ENCODE results near the gene ADAMTS10.
"Not testable (repeated sequence)": the region's sequence is repeated elsewhere in the genome, so short reads cannot be mapped to it uniquely, and the experiment has no call there.

Gene ADAMTS10

GRCh38 chr19:8610041-8610935 is at the start of gene ADAMTS10:
Gene ADAMTS10 (minus strand): TSS chr19:8610715. CDS start chr19:8605710, 5,005 bp downstream.
- DNase-seq (ENCODE audit: low read depth in 3 of 3): peak in 2 of 3 experiments; percentile 19 to 26

DNA sequence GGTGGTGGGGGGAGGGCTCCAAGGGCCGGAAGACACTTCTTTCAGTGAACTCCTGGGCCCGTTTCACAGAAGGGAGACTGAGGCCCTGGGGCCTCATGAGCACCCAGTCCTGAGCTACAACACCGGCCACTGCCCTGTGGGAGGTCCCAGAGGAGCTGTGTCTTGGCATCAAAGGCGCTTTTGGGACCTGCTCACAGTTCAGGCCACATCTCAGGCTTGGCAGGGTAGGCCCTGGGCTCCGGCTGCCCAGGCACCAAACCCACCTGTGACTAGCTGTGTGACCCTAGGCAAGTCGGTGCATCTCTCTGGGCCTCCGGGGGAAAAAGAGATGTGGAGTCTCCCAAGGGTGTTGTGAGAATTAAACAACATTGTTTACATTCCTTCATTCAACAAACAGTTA is 49.4 kb upstream of the ADAMTS10 start:
- no peak for DNase-seq (ENCODE audit: low read depth in 3 of 3)

DNA sequence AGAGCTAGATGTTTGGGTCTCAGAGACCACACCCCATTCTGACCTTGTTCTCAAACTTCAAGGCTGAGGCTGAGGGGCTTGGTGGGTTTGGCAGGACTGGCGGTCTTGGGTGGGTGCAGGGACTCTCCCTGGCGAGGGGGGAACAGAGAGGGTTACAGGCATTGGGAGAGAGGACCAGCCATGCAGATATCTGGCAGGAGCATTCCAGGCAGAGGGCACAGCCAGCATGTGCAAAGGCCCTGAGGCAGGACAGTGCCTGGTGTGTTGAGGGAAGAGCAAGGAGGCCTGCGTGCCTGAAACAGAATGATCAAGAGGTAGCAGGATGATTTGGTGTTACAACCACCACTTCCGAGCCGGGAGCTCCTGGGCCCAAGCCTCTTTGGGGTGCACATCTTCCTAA is 47.4 kb upstream of the ADAMTS10 start:
- no peak for DNase-seq (ENCODE audit: low read depth in 3 of 3)

- DNase-seq (ENCODE audit: low read depth in 3 of 3): peak in 1 of 3 experiments; percentile 12
These were observed 44.8 kb upstream of the ADAMTS10 start for GRCh38 chr19:8655340-8655709.

DNA sequence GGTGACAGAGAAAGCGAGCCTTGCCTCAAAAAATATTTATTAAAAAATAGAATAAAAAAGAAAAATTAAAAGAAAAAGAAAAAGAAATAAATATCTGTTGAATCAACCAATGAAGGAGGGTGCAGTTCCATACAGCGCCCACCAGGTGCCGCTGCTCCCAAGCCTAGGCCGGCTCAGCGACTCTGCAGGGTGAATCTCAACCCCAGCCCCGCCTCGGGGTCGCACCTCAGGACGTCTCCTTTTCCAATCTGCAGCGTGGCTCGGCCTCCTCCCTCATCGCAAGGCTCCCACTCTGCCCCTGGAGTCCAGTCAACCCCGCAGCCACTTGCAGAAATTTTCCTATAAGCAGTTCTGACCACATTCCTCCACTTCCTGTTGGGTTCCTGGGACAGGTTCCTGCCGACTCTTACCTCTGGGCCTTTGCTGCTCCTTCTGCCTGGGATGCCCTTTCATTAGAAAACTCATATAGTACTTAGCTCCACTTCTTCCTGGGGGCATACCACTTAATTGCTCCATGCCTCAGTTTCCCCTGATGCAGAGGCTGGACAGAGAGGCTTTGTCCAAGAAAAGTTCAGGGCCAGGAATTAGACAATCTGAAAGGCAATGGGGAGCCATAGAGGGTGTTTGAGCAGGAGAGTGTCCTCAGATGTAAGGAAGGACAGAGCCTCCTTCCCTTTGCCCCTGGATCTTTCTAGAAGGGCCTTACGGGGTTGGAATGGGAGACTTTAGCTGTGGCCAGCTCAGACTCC is 44.2 kb upstream of the ADAMTS10 start:
- peak; percentile 45 to 51 (median 46) for DNase-seq (ENCODE audit: low read depth in 3 of 3)

GRCh38 chr19:8648240-8648639 is 37.7 kb upstream of the ADAMTS10 start:
- DNase-seq (ENCODE audit: low read depth in 3 of 3): no peak

- no peak for DNase-seq (ENCODE audit: low read depth in 3 of 3)
These were observed 33.5 kb upstream of the ADAMTS10 start for GRCh38 chr19:8643860-8644653.

DNA sequence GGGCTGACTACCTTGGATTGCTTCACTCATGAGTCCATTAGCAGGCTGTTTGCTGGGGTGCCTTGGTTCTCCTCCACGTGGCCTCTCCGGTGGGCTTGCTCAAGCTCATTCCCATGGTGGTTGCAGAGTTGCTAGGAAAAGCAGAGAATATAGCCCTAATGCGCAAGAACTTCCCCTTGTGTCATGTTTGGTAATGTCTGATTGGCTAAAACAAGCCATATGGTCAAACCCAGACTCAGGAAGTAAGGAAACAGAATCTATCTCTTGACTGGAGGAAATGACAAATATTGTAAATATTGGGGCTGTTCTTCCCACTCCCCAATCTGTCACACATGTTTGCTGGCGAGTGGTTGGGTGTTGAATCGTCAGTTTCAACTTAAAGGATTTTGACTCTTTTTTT is 32.0 kb upstream of the ADAMTS10 start:
- no peak for DNase-seq (ENCODE audit: low read depth in 3 of 3)

DNA sequence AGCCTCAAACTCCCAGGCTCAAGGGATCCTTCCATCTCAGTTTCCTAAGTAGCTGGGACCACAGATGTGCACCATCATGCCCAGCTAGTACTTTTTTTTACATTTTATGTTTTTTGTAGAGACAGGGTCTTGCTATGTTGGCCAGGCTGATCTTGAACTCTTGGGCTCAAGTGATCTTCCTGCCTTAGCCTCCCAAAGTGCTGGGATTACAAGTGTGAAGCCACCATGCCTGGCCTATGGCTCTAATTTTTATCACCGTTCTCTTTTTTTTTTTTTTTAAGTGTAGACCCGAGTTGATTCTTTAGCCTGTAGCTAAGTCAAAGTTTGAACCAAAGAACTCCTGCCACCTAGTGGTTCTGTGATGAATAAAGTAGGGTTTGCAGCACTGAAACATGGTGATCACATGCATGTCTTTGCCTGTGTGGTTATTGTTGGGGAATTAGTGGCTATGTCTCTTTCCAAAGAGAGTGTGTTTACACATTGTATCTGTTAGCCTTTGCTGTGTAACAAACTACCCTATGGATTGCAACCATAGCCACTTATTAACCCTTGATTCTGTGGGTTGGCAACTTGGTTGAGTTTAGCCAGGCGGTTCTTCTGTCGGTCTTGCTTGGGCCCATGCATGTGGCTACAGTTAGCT is 31.5 kb upstream of the ADAMTS10 start:
- DNase-seq (ENCODE audit: low read depth in 3 of 3): no peak

DNA sequence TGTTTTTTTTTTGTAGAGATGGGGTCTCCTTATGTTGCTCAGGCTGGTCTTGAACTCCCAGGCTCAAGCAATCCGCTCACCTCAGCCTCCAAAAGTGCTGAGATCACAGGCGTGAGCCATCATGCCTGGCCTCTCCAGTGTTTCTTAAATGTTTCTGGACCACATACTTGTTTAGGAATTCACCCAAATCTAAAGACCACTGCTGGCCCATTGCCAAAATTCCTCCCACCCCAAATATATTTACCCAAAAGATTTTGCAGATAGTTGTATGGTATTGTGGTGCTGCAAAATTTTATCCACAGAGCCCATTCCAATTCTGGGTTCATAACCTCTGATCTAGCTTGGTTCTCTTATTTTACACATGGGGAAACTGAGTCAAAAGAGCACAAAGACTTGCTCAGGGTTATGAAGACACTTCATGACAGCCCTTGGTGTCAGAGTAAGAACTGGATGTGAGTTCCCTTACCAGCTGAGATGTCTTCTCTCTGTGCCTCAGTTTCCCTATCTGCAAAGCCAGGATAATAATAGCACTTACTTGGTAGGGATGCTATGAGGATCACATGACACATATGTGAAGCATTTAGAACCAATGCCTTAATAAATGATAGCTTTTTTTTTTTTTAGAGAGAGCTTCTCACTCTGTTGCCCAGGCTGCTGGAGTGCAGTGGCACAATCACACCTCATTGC is 30.8 kb upstream of the ADAMTS10 start:
- no peak for DNase-seq (ENCODE audit: low read depth in 3 of 3)

DNA sequence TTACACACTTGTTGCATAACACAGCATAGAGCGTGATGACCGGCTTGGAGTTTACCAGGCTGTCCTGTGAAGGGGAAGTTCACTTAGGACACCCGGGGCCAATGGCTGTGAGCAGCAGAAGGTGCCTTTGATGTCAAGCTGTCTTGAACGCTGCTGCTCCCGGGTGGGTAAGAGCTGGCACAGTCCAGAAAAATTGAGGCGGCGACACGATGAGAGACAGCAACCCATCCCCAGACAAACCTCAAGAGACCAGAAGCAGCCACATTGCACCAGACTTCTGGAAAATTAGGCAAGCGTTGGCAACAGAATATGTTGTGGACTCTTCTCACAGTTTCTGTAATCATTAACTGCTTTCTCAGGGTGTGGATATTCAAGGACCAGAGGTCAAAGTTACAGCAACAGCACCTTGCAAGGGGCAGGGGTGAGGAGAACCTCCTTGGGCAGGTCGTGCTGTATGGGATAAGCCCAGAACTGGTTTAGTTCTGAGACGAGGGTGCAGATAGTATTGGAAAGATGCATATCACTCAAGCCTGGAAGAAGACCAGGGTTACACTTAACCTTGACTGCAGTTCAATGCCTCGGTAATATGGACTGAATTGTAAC is 30.0 kb upstream of the ADAMTS10 start:
- no peak for DNase-seq (ENCODE audit: low read depth in 3 of 3)

DNA sequence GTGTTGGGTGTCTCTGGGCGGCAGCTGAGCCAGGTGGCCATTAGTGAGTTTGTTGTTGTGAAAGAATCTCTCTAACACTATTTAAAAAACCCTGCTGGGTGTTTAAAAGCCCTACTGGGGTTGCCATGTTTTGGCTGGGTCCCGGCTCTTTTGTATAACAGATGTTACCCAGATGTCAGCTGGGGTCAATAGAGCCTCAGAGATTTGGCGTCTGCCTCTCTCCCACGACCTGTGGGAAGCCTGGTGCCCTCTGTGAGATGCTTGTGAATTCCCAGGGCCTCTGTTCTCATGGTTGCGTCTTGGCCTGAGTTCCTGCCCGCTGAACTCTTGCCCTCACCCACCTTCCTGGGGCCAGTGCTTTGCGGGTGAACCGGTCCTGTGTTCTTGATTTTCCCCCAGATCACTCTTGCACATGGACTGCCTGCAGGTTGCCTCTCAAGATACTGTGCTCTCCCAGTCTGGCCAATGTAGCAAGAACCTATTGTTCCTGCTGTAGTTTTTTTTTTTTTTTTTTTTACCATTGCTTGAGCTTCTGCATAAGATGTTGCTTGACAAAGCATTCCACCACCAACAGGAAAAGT is 29.4 kb upstream of the ADAMTS10 start:
- no peak for DNase-seq (ENCODE audit: low read depth in 3 of 3)

- DNase-seq (ENCODE audit: low read depth in 3 of 3): no peak
These were observed 27.6 kb upstream of the ADAMTS10 start for GRCh38 chr19:8638078-8638619.

GRCh38 chr19:8637070-8637469 is 26.6 kb upstream of the ADAMTS10 start:
- not testable (repeated sequence) for DNase-seq (ENCODE audit: low read depth in 3 of 3)

GRCh38 chr19:8635422-8635821 is 24.9 kb upstream of the ADAMTS10 start:
- no peak for DNase-seq (ENCODE audit: low read depth in 3 of 3)

DNA sequence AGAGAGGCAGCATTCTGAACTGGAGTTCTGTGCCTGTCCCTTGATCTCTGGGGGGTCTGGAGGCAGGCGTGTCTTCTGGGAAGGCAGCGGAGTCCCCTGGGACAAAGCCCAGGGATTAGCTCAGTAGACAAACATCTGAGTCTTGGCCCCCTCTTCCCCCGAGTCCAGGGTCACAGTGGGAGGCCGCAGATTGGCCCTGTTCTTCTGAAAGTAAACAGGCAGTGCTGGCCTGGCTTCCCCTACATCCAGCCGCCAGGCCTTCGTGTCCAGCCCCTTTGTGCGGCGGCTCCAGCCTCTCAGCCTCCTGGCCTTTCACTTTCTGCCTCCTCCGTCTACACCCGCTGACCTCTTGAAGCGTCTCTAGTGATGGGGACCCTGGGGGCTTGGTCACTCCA is 20.9 kb upstream of the ADAMTS10 start:
- no peak for DNase-seq (ENCODE audit: low read depth in 3 of 3)

GRCh38 chr19:8630796-8631424 is 20.4 kb upstream of the ADAMTS10 start:
- DNase-seq (ENCODE audit: low read depth in 3 of 3): no peak

DNA sequence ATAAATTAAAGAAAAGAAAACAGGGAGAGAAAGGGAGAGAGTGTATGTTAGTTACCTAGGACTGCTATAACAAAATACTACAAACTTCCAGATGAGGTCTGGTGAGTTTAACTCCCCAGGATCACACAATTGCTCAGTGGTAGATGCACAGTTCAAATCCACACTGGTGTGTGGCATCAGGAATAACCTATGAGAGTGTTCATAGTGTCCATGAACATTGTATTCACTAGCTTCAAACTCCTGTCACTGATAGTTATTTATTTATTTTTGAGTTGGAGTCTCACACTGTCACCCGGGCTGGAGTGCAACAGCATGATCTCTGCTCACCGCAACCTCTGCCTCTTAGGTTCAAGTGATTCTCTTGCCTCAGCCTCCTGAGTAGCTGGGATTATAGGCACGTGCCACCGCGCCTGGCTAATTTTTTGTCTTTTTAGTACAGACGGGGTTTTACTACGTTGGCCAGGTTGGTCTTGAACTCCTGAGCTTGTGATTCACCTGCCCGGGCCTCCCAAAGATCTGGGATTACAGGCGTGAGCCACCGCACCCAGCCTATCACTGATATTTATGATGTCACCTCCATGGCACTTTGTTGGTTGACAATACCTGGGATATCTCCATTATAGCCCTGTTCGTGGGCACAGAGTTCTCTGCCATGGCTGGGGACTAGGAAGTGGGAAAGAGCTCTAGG is 19.6 kb upstream of the ADAMTS10 start, which contains the start of gene NFILZ:
TSS of gene NFILZ (plus strand) at position 638 of the 688 bp plus-strand sequence. CDS start 46,133 bp downstream, outside the sequence.
- no peak for DNase-seq (ENCODE audit: low read depth in 3 of 3)

- no peak for DNase-seq (ENCODE audit: low read depth in 3 of 3)
These were observed 18.7 kb upstream of the ADAMTS10 start for GRCh38 chr19:8629184-8629583.

Data from stimulated activated CD4-positive, alpha-beta T cell treated with anti-CD3 and anti-CD28 coated beads, TNF-alpha, amount 100 ng/mL, for 4 hours (primary cell).